Calu3 (cell line): ENCODE data around the gene SEC14L5. TPM values are rescaled to one million over a fixed set of nuclear protein-coding genes. Genes with fewer than 3 reads are reported as not detected.
A peak's percentile ranks its signal among the peaks of the same experiment; 100 is the strongest.

ENCODE experiments used
- BruUV-seq: library from RNA; stranded (reverse); fragments of 400-500 nt; replicated peaks from 2 replicates; lab custom pipeline; 2021; lab: Mats Ljungman, UMichigan
- CTCF ChIA-PET: fragments of 300-600 bp; sonication (Branson Sonifier 250); formaldehyde crosslinking; loops from one replicate; lab custom pipeline; 2022; ENCODE audit warnings: antibody characterized with exemption; lab: Charles Lee
- DNase-seq: peaks from one replicate; pipeline ENCODE4 v3.0.0; 2022
- H3K27ac Mint-ChIP-seq: one replicate; pipeline ENCODE4 v1.8.0; 2022; ENCODE audit warnings: mixed read lengths; ENCODE audit not compliant: unreplicated experiment
- H3K27me3 Mint-ChIP-seq: one replicate; pipeline ENCODE4 v1.8.0; 2022; ENCODE audit warnings: mixed read lengths; ENCODE audit not compliant: unreplicated experiment
- H3K36me3 Mint-ChIP-seq: one replicate; pipeline ENCODE4 v1.8.0; 2022; ENCODE audit warnings: mild to moderate bottlenecking, moderate library complexity, mixed read lengths; ENCODE audit not compliant: insufficient read depth, unreplicated experiment
- H3K4me1 Mint-ChIP-seq: one replicate; pipeline ENCODE4 v1.8.0; 2022; ENCODE audit warnings: mild to moderate bottlenecking, low read depth, mixed read lengths; ENCODE audit not compliant: unreplicated experiment
- H3K4me3 Mint-ChIP-seq: one replicate; pipeline ENCODE4 v1.8.0; 2022; ENCODE audit warnings: mild to moderate bottlenecking, low read depth, moderate library complexity, mixed read lengths; ENCODE audit not compliant: unreplicated experiment
- H3K9me3 Mint-ChIP-seq: one replicate; pipeline ENCODE4 v1.8.0; 2022; ENCODE audit warnings: low read depth, mixed read lengths; ENCODE audit not compliant: unreplicated experiment
- CTCF ChIP-seq: fragments of 200-600 bp; IDR thresholded peaks from one replicate; pipeline ENCODE4 v1.8.0; 2022; ENCODE audit warnings: antibody characterized with exemption; ENCODE audit not compliant: unreplicated experiment
- intact Hi-C: fragments of 100-400 bp; cut with micrococcal nuclease; formaldehyde crosslinking; loops from one replicate; pipeline ENCODE4 v1.10.0; 2022; ENCODE audit not compliant: unreplicated experiment
- total RNA-seq: library from RNA; stranded (reverse); gene quantifications from 2 replicates; pipeline ENCODE4 v1.2.3, GENCODE V29; 2022

Gene SEC14L5
- total RNA-seq, 1 experiment from 2014 or later, result 0.52 TPM

- no peak for DNase-seq
- Mint-ChIP-seq H3K36me3 (peaks cover 16% of the 10 kb centered on the region), H3K4me3 (no peak overlapping the region), H3K27ac (no peak overlapping the region), H3K27me3 (peaks cover 18% of the 10 kb centered on the region), H3K9me3 (no peaks in the 10 kb centered on the region), H3K4me1 (peaks cover 18% of the 10 kb centered on the region)
- no TSS peak for BruUV-seq
- CTCF ChIA-PET, result no interaction called here
- intact Hi-C loops, result loop anchor here (10.0 kb wide), 2 partner anchors 140 to 220 kb away; partner anchors contain the start of genes ANKS3, DNAAF8 and EEF2KMT
- TF ChIP-seq CTCF, result no peak
These were observed 3.4 kb upstream of the SEC14L5 start for GRCh38 chr16:4954714-4955113.

- TSS peak; percentile 79 for BruUV-seq
- peaks cover 16% of the 10 kb centered on the region for H3K36me3 Mint-ChIP-seq
- no peaks in the 10 kb centered on the region for H3K9me3 Mint-ChIP-seq
- peaks cover 17% of the 10 kb centered on the region for H3K4me1 Mint-ChIP-seq
- H3K27ac Mint-ChIP-seq, result peak overlapping the region; percentile 8
- peak overlapping the region; percentile 66 for H3K4me3 Mint-ChIP-seq
- no peak for TF ChIP-seq CTCF
- CTCF ChIA-PET, result interaction anchor here (0.6 to 1.6 kb wide), 3 partner anchors 109 to 1127 kb away, joined by 3 to 6 read pairs (median 4); partner anchors contain the start of gene UBN1
- intact Hi-C loops, result loop anchor here (2.0 to 10.0 kb wide), 3 partner anchors 137 to 223 kb away; partner anchors contain the start of genes ANKS3, DNAAF8, EEF2KMT and ROGDI
- H3K27me3 Mint-ChIP-seq, result peaks cover 34% of the 10 kb centered on the region
- DNase-seq, result no peak
These were observed 760 bp upstream of the SEC14L5 start for GRCh38 chr16:4957420-4957719.

GRCh38 chr16:4958510-4959438, 644 bp downstream of the SEC14L5 start:
- H3K9me3 Mint-ChIP-seq, result no peaks in the 10 kb centered on the region
- H3K4me1 Mint-ChIP-seq, result peaks cover 17% of the 10 kb centered on the region
- H3K27me3 Mint-ChIP-seq, result peaks cover 48% of the 10 kb centered on the region
- H3K36me3 Mint-ChIP-seq, result peaks cover 16% of the 10 kb centered on the region
- TF ChIP-seq CTCF, result no peak
- intact Hi-C loops, result loop anchor here (2.0 to 10.0 kb wide), 4 partner anchors 66 to 224 kb away; partner anchors contain the start of genes ANKS3, DNAAF8, EEF2KMT and NAGPA
- CTCF ChIA-PET, result interaction anchor here (0.6 to 1.6 kb wide), 4 partner anchors 14 to 244 kb away, joined by 3 to 8 read pairs (median 5); partner anchors contain the start of gene UBN1
- no TSS peak for BruUV-seq
- H3K4me3 Mint-ChIP-seq, result peak overlapping the region; percentile 66
- no peak overlapping the region for H3K27ac Mint-ChIP-seq
- DNase-seq, result no peak

- Mint-ChIP-seq H3K27me3 (peaks cover 49% of the 10 kb centered on the region), H3K36me3 (peaks cover 16% of the 10 kb centered on the region), H3K27ac (no peak overlapping the region), H3K4me3 (no peak overlapping the region), H3K9me3 (no peaks in the 10 kb centered on the region), H3K4me1 (peaks cover 17% of the 10 kb centered on the region)
- CTCF ChIA-PET, result no interaction called here
- TF ChIP-seq CTCF, result no peak
- no TSS peak for BruUV-seq
- DNase-seq, result no peak
- intact Hi-C loops, result loop anchor here (2.0 kb wide), 1 partner anchor 16 kb away; no protein-coding TSS in a partner anchor
These were observed 2.4 kb downstream of the SEC14L5 start for GRCh38 chr16:4960579-4960978.
